Fibroblast of skin of right biceps (primary cell): ENCODE measurements around the gene FRMPD2.
"Not testable (repeated sequence)": the region's sequence is repeated elsewhere in the genome, so short reads cannot be mapped to it uniquely, and the experiment has no call there.

Experiments
- DNase-seq: peaks from one replicate; pipeline ENCODE4 v3.0.0-alpha.2; 2013

The FRMPD2 gene

GRCh38 chr10:48249763-48250351 is 24.6 kb downstream of the FRMPD2 start:
- DNase-seq: no peak

DNA sequence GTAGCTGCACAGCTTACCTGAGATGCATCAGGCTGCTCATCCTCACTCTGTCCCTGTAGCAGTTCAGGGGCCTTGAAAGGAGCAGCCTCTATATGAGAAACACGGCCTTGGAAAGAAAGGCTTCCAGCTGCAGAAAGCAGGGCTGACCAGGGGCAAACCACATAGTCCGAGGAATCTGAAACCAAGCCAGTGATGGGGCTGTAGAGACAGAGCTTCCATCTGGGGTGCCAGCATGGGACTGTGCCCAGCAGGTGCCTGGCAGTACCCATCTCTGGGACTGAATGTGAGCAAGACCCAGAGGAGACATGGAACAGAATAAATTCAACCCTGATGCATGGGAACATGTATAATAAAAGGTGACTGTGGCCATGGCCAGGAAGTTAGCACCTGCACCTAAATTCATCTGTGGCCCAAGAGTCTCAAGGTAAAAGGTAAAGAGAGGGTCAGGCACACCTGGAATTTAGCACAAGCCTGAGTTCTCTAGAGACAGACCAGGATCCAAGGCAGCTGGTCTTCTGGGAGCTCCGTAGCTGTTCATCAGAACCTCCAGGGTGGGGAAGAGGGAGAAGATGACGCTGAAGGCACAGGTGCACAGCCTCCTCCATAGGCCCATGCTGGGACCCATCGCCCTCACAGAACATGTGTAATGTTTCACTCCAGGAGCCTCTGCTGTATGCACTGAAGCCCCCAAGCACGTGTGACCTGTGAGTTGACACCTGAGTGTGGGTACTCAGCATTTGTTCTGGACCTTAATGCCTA is 25.3 kb downstream of the FRMPD2 start:
- DNase-seq: no peak

GRCh38 chr10:48248462-48248861 is 26.0 kb downstream of the FRMPD2 start:
- no peak for DNase-seq

- DNase-seq: peak; percentile 26
These were observed 26.8 kb downstream of the FRMPD2 start for GRCh38 chr10:48247680-48248079.

- no peak for DNase-seq
These were observed 28.0 kb downstream of the FRMPD2 start for GRCh38 chr10:48246501-48246900.

GRCh38 chr10:48245977-48246376 is 28.5 kb downstream of the FRMPD2 start:
- DNase-seq: no peak

DNA sequence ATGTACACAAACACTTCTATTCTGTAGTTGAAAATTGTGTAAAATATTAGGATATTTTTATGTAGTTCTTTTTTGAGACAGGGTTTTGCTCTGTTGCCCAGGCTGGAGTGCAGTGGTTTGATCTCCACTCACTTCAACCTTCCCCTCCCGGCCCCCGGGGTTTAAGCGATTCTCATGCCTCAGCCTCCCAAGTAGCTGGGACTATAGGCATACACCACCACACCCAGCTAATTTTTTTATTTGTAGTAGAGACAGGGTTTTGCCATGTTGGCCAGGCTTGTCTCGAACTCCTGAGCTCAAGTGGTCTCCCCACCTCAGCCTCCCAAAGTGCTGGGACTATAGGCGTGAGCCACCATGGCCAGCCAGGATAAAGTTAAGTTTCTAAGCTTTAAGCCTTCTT is 30.6 kb downstream of the FRMPD2 start:
- DNase-seq: not testable (repeated sequence)

GRCh38 chr10:48243487-48243886 is 31.0 kb downstream of the FRMPD2 start:
- DNase-seq: no peak

GRCh38 chr10:48242171-48242904 is 32.2 kb downstream of the FRMPD2 start:
- DNase-seq: no peak

DNA sequence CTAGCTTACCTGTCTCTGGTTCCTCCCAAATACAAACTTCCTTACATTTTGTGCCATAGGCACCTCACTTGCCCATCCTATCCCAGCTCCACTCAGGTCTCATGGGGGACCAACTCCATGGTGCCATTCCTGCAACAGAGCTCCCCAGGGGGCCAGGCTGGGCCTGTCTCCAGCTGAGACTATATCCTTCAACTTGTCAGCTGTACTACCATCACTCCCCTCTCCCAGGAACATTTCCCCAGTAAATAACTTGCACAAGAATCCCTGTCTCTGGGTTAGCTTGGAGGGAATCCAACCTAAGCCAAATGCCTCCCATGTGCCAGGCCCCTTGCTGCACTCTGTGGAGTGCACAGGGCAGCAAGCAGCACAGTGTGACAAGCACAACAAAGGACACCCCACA is 33.2 kb downstream of the FRMPD2 start:
- no peak for DNase-seq

DNA sequence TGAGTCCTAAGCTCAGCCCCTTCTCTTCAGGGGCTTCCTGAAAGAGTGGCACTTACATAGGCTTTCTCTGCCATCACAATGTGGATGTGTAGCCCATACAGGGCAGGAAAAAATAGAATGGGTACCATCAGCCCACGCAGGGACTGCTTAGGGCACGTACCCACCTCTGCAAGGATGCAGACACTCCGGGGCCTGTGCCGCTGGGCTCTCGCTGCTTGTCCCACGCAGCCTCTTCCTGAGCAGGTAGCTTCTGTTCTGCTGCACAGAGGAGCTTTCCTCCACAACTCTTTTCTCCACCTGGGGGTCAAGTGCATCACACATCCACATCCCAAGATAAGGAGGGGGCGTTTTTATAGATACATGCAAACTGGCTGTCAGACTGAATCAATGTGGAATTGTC is 34.3 kb downstream of the FRMPD2 start:
- DNase-seq: no peak

GRCh38 chr10:48239618-48240017 is 34.9 kb downstream of the FRMPD2 start:
- no peak for DNase-seq

GRCh38 chr10:48238826-48239520 is 35.5 kb downstream of the FRMPD2 start:
- DNase-seq: no peak

- no peak for DNase-seq
These were observed 36.9 kb downstream of the FRMPD2 start for GRCh38 chr10:48237259-48238250.

DNA sequence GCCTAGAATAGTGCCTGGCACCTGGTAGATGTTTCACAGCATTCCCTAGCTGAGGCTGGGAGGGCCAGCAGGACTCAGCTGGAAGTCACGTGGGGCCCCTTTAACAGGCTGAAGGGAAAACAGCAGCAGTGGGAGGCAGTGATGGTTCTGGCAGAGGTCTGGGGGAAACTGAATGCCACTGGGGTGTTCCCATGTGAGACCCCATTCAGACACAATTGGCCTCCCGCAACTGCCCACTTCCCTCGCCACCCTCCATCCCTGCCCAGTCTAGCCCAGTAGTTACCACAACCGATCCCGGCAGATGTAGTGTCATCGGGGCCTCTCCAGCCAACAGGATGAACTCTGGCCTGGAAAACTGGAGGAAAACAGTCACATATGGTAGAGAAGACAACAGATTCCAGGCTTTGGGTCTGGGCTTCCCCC is 38.3 kb downstream of the FRMPD2 start:
- no peak for DNase-seq

DNA sequence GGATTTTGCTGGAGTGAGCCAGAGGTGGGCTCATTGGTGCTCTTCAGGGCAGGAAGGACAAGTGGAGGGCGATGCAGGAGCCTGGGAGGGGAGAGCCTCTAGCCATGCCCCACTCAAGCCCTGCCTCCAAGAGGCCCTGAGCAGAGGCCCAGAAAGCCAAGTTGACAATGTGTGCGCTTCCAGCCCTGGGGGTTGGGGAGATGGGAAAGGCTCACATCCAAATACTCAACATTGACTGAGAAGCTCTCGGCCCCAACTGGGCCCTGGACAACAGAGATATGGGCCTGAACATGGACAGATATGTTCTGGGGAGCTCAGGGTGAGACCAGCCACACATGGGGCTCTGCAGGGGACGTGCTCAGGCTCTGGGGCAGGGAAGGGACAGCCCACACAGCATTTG is 39.0 kb downstream of the FRMPD2 start:
- DNase-seq: no peak

DNA sequence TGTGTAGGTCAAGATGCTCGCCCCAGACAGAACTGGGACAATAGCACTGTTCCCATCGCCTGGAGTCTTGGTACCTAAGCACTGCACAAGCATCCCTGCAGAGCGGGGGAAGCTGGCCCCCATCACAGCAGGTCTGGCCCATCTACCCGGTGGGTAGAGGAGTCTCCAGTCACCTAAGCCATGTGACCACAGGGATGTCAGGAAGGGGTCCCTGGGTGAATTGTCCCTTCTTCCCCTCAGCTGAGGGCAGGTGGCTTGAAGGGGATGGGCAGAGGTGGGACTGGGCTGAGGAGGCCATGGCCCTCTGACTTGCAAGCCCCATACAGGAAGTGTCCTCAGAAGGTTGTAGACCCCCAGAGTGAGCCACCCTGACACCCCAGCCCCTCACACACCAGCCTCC is 39.7 kb downstream of the FRMPD2 start:
- no peak for DNase-seq

DNA sequence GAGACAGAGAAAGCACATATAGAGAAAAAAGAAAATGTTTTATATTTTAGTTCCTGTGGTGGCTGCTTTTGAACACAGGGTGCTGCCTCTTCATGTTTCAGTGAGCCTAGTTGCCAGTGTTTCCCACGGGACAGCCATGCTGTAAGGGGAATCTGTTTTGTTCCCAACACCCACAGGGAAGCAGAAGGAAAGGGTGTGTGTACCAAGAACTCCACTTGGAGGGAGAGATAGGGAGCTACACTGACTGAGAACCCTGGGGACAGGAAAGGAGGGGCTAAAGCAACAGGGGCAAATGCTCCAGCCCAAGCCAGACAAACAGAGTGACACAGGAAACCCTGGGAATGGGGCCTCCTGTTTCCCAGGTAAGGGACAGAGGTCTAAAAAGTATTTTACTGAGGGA is 40.2 kb downstream of the FRMPD2 start:
- no peak for DNase-seq

GRCh38 chr10:48233559-48234005 is 40.9 kb downstream of the FRMPD2 start:
- no peak for DNase-seq

DNA sequence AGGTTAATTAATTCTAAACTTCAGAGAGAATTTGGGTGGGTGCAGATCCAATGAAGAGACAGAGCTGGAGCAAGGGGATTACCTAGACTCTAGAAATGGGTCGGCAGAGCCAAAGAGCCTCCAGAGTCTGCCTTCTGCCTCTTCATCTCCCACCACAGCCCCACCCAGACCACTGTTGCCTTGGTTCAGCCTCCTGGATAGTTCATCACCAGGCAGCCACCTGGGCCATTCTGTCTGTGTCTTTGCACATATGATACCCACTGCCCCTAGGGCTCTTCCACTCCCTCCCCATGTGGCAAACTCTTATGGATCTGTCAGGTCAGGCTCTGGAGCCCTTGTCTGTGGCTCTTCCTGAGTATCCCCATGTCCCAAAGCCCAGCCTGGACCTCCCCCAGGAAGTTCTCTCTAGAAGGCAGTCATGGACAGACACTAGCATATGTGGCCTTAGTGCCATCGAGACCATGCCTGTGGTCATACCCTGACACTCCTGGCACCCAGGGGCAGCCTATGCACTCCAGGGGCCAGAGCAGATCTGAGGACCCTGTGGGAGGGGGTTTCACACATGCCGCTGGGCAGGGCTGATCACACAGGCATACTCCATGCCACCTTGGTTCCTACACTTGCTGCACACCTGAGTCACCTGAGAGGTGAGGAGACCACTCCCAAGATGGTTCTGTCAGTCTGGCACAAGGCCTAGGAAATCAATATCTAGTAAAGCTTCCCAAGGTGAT is 41.6 kb downstream of the FRMPD2 start:
- DNase-seq: no peak

DNA sequence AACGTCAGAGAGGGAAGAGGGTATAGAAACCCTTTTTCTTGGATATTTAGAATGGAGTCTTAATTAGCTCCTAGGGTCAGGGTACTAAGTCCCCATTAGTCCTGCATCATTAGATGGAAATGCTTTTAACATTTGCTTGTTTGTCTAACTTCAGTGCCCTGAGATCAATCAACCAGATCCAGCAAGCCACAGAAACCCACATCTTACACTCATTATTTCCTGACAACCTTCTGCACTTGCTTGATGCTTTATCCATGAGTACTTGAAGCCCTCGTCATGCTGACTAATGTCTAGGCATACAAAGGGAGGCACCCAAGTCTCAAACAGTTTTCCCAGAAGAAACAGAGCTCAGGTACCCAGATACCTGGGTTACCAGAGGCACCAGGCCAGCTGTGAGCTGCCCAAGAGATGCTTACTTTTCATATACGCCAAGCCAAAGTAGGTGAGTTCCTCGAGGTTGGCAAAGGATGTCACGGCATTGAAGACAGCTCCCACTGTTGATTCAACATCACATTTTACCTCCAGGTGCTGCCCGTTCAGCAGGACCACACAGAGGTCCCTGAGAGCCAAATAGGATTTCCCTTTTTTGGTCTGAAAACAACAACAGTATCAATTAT is 42.7 kb downstream of the FRMPD2 start:
- no peak for DNase-seq
